ENCODE measurements around the gene MGAT4A. TPM values are rescaled to one million over a fixed set of nuclear protein-coding genes. Genes with fewer than 3 reads are reported as not detected.

MGAT4A gene
- total and polyA plus RNA-seq, 2 donors (not counting 1 experiment from before 2014, with no cell fraction given): 16.5 to 32.7 TPM

- H2AFZ ChIP-seq (ENCODE audit: insufficient read depth, low read depth, low read length, poor library complexity, severe bottlenecking): peak overlapping the region; percentile 0
- intact Hi-C loops (cut with micrococcal nuclease): loop anchor here (2.0 to 5.0 kb wide), 2 partner anchors 17 to 44 kb away; partner anchors contain the start of gene MGAT4A
- no peak overlapping the region for H3K27ac ChIP-seq (ENCODE audit: low read length in 2 of 2)
- DNase-seq (no peak), ATAC-seq (ENCODE audit: low read depth) (peak; percentile 20)
- peak overlapping the region; percentile 44 for H3K4me3 Mint-ChIP-seq
- ChIA-PET CTCF (no interaction called here), POLR2A (no interaction called here)
- H3K27me3 Mint-ChIP-seq: no peaks in the 10 kb centered on the region
- H3K27ac Mint-ChIP-seq: peak overlapping the region; percentile 80
- H3K4me3 ChIP-seq (ENCODE audit: control extremely low read depth in 1 of 5, extremely low read depth in 1 of 5, insufficient read depth in 1 of 5, low read depth in 2 of 5, low read length in 4 of 5): peak overlapping the region in 1 of 5 experiments; percentile 27
- H3K4me1 ChIP-seq (ENCODE audit: control insufficient read depth in 2 of 2, insufficient read depth in 2 of 2, low read length in 2 of 2): peaks cover 38 to 46% of the 10 kb centered on the region in 2 donors
- no peaks in the 10 kb centered on the region for H4K20me1 ChIP-seq (ENCODE audit: control insufficient read depth, insufficient read depth, low read length, poor library complexity, severe bottlenecking)
- H3K27me3 ChIP-seq (replicated peaks in 1 of 4; ENCODE audit: control extremely low read depth in 1 of 4, control insufficient read depth in 3 of 4, insufficient read depth in 4 of 4, low read length in 3 of 4): no peaks in the 10 kb centered on the region
- TF ChIP-seq EZH2 (IDR thresholded peaks at IDR 0.05; ENCODE audit: borderline replicate concordance, insufficient read depth, low read depth, low read length, poor library complexity, severe bottlenecking) (no peak), CTCF (IDR thresholded peaks at IDR 0.05) (no peak)
- peak overlapping the region; percentile 54 for H3K4me2 ChIP-seq (replicated peaks; ENCODE audit: low read depth, low read length, poor library complexity, severe bottlenecking)
- H3K36me3 ChIP-seq (replicated peaks in 1 of 2; ENCODE audit: control extremely low read depth in 1 of 2, control insufficient read depth in 1 of 2, extremely low read depth in 1 of 2, insufficient read depth in 2 of 2, low read length in 1 of 2): no peaks in the 10 kb centered on the region
- peak overlapping the region; percentile 39 for H3K9ac ChIP-seq (ENCODE audit: low read length)
- peaks cover 50% of the 10 kb centered on the region for H3K79me2 ChIP-seq (ENCODE audit: control insufficient read depth, insufficient read depth, low read length)
- H3K9me3 Mint-ChIP-seq (ENCODE audit: insufficient read depth): no peaks in the 10 kb centered on the region
- no CpG with 5 or more reads among the region's 4 CpGs for WGBS (ENCODE audit: insufficient coverage)
- peaks cover 72% of the 10 kb centered on the region for H3K4me1 Mint-ChIP-seq
- H3K9me3 ChIP-seq (ENCODE audit: control extremely low read depth in 1 of 3, control insufficient read depth in 2 of 3, insufficient read depth in 1 of 3, low read length in 2 of 3): no peaks in the 10 kb centered on the region
Observed at GRCh38 chr2:98713332-98714015, 17.5 kb downstream of the MGAT4A start.

GRCh38 chr2:98712145-98712544, 18.8 kb downstream of the MGAT4A start:
- CTCF ChIA-PET: no interaction called here
- POLR2A ChIA-PET: interaction anchor here (0.6 kb wide), 1 partner anchor 27 kb away, joined by 4 read pairs; no protein-coding TSS in a partner anchor

More at GRCh38 chr2:98712145-98712544, 18.8 kb downstream of the MGAT4A start:
- H3K9me3 Mint-ChIP-seq (ENCODE audit: insufficient read depth): no peaks in the 10 kb centered on the region
- peak overlapping the region; percentile 34 for H3K27ac Mint-ChIP-seq
- H3K4me3 Mint-ChIP-seq: peak overlapping the region; percentile 20
- H3K4me1 Mint-ChIP-seq: peaks cover 72% of the 10 kb centered on the region
- DNase-seq (no peak), ATAC-seq (ENCODE audit: low read depth) (no peak)
- Histone ChIP-seq H3K4me2 (replicated peaks; ENCODE audit: low read depth, low read length, poor library complexity, severe bottlenecking) (peak overlapping the region; percentile 20), H3K4me3 (ENCODE audit: control extremely low read depth in 1 of 5, extremely low read depth in 1 of 5, insufficient read depth in 1 of 5, low read depth in 2 of 5, low read length in 4 of 5) (no peak overlapping the region), H4K20me1 (ENCODE audit: control insufficient read depth, insufficient read depth, low read length, poor library complexity, severe bottlenecking) (no peaks in the 10 kb centered on the region), H3K79me2 (ENCODE audit: control insufficient read depth, insufficient read depth, low read length) (peaks cover 59% of the 10 kb centered on the region), H3K9ac (ENCODE audit: low read length) (no peak overlapping the region), H3K9me3 (ENCODE audit: control extremely low read depth in 1 of 3, control insufficient read depth in 2 of 3, insufficient read depth in 1 of 3, low read length in 2 of 3) (no peaks in the 10 kb centered on the region), H3K27me3 (replicated peaks in 1 of 4; ENCODE audit: control extremely low read depth in 1 of 4, control insufficient read depth in 3 of 4, insufficient read depth in 4 of 4, low read length in 3 of 4) (no peaks in the 10 kb centered on the region), H3K4me1 (ENCODE audit: control insufficient read depth in 2 of 2, insufficient read depth in 2 of 2, low read length in 2 of 2) (peaks cover 38 to 46% of the 10 kb centered on the region in 2 donors), H2AFZ (ENCODE audit: insufficient read depth, low read depth, low read length, poor library complexity, severe bottlenecking) (no peak overlapping the region), H3K27ac (ENCODE audit: low read length in 2 of 2) (no peak overlapping the region), H3K36me3 (replicated peaks in 1 of 2; ENCODE audit: control extremely low read depth in 1 of 2, control insufficient read depth in 1 of 2, extremely low read depth in 1 of 2, insufficient read depth in 2 of 2, low read length in 1 of 2) (no peaks in the 10 kb centered on the region)
- intact Hi-C loops (cut with micrococcal nuclease): loop anchor here (2.0 to 5.0 kb wide), 2 partner anchors 19 to 45 kb away; partner anchors contain the start of gene MGAT4A
- TF ChIP-seq EZH2 (IDR thresholded peaks at IDR 0.05; ENCODE audit: borderline replicate concordance, insufficient read depth, low read depth, low read length, poor library complexity, severe bottlenecking): no peak
- no peak for TF ChIP-seq CTCF (IDR thresholded peaks at IDR 0.05)
- H3K27me3 Mint-ChIP-seq: no peaks in the 10 kb centered on the region
- WGBS (ENCODE audit: insufficient coverage): 92% methylated on average over 3 of the region's 3 CpGs
